ENCODE measurements around the gene DDX23. TPM values are rescaled to one million over a fixed set of nuclear protein-coding genes. Genes with fewer than 3 reads are reported as not detected.
A peak's percentile ranks its signal among the peaks of the same experiment; 100 is the strongest.

Gene DDX23
- total RNA-seq, 3 donors from 2014 or later: 65.4 to 89.9 (median 76.0) TPM

GRCh38 chr12:48803675-48804074, 48.3 kb downstream of the DDX23 start:
- no peak for DNase-seq (ENCODE audit: low spot score in 2 of 2)
- H3K27ac ChIP-seq: no peak overlapping the region
- H3K36me3 ChIP-seq: no peaks in the 10 kb centered on the region
- intact Hi-C loops (cut with DNase I; ENCODE audit: low total_unique reads): no loop called here
- no peaks in the 10 kb centered on the region for H3K9me3 ChIP-seq
- no peaks in the 10 kb centered on the region for H3K4me1 ChIP-seq
- H3K27me3 ChIP-seq: no peaks in the 10 kb centered on the region
- TF ChIP-seq POLR2A (IDR thresholded peaks at IDR 0.05): no peak
- no peak for TF ChIP-seq CTCF (IDR thresholded peaks at IDR 0.05)
- TF ChIP-seq POLR2AphosphoS5 (IDR thresholded peaks at IDR 0.05): no peak
- H3K4me3 ChIP-seq: no peak overlapping the region

- no peak for TF ChIP-seq POLR2AphosphoS5 (IDR thresholded peaks at IDR 0.05)
- no peak for TF ChIP-seq CTCF (IDR thresholded peaks at IDR 0.05)
- no peak for TF ChIP-seq POLR2A (IDR thresholded peaks at IDR 0.05)
- Histone ChIP-seq H3K27ac (no peak overlapping the region), H3K36me3 (no peaks in the 10 kb centered on the region), H3K27me3 (no peaks in the 10 kb centered on the region), H3K9me3 (no peaks in the 10 kb centered on the region), H3K4me3 (no peak overlapping the region), H3K4me1 (no peaks in the 10 kb centered on the region)
- DNase-seq (ENCODE audit: low spot score in 2 of 2): no peak
- intact Hi-C loops (cut with DNase I; ENCODE audit: low total_unique reads): no loop called here
Measured at GRCh38 chr12:48800971-48801370, 51.0 kb downstream of the DDX23 start.

- no peaks in the 10 kb centered on the region for H3K9me3 ChIP-seq
- H3K36me3 ChIP-seq: no peaks in the 10 kb centered on the region
- no peaks in the 10 kb centered on the region for H3K4me1 ChIP-seq
- TF ChIP-seq POLR2A (IDR thresholded peaks at IDR 0.05): no peak
- no peak for TF ChIP-seq CTCF (IDR thresholded peaks at IDR 0.05)
- TF ChIP-seq POLR2AphosphoS5 (IDR thresholded peaks at IDR 0.05): no peak
- no peak overlapping the region for H3K4me3 ChIP-seq
- intact Hi-C loops (cut with DNase I; ENCODE audit: low total_unique reads): no loop called here
- no peak overlapping the region for H3K27ac ChIP-seq
- no peaks in the 10 kb centered on the region for H3K27me3 ChIP-seq
- DNase-seq (ENCODE audit: low spot score in 2 of 2): no peak
Measured at GRCh38 chr12:48800457-48800856, 51.5 kb downstream of the DDX23 start.

GRCh38 chr12:48796976-48797375, 55.0 kb downstream of the DDX23 start:
- Histone ChIP-seq H3K4me3 (no peak overlapping the region), H3K27me3 (no peaks in the 10 kb centered on the region), H3K4me1 (no peaks in the 10 kb centered on the region), H3K36me3 (no peaks in the 10 kb centered on the region), H3K9me3 (no peaks in the 10 kb centered on the region), H3K27ac (no peak overlapping the region)
- intact Hi-C loops (cut with DNase I; ENCODE audit: low total_unique reads): loop anchor here (1.0 kb wide), 1 partner anchor 54 kb away; no protein-coding TSS in a partner anchor
- TF ChIP-seq POLR2A (IDR thresholded peaks at IDR 0.05) (no peak), CTCF (IDR thresholded peaks at IDR 0.05) (no peak), POLR2AphosphoS5 (IDR thresholded peaks at IDR 0.05) (no peak)
- no peak for DNase-seq (ENCODE audit: low spot score in 2 of 2)

- intact Hi-C loops (cut with DNase I; ENCODE audit: low total_unique reads): no loop called here
- no peaks in the 10 kb centered on the region for H3K36me3 ChIP-seq
- no peak overlapping the region for H3K27ac ChIP-seq
- no peaks in the 10 kb centered on the region for H3K9me3 ChIP-seq
- no peaks in the 10 kb centered on the region for H3K27me3 ChIP-seq
- TF ChIP-seq CTCF (IDR thresholded peaks at IDR 0.05) (peak; percentile 98 to 99 (median 99)), POLR2A (IDR thresholded peaks at IDR 0.05) (no peak)
- H3K4me1 ChIP-seq: no peaks in the 10 kb centered on the region
- peak; percentile 64 to 80 for DNase-seq (ENCODE audit: low spot score in 2 of 2)
- H3K4me3 ChIP-seq: no peak overlapping the region
Measured at GRCh38 chr12:48795550-48796455, 56.2 kb downstream of the DDX23 start.

Data from breast epithelium (tissue), 4 donors.